HEK293 (cell line): ENCODE data around the gene CELSR1.
A peak's percentile ranks its signal among the peaks of the same experiment; 100 is the strongest.

Experiments used
- CTCF ChIA-PET: fragments of 350-600 bp; formaldehyde crosslinking; extraction: SDS; loops from one replicate; lab custom pipeline; 2021; ENCODE audit warnings: antibody characterized with exemption; lab: Yijun Ruan, JAX
- POLR2A ChIA-PET: fragments of 300-600 bp; formaldehyde crosslinking; extraction: SDS; loops from one replicate; lab custom pipeline; 2020; ENCODE audit warnings: antibody characterized with exemption, inconsistent platforms; lab: Yijun Ruan, JAX
- H3K27ac ChIP-seq: fragments of 200-500 bp; sonication (Bioruptor generic); 2 replicates; pipeline ENCODE4 v1.5.1; 2014; ENCODE audit warnings: low read depth, low read length, control low read depth, inconsistent platforms; ENCODE audit errors: extremely low read depth
- H3K36me3 ChIP-seq, 2 experiments: fragments of 200-500 bp in 1 of 2; sonication (Bioruptor generic) in 1 of 2; 1 replicate in 1 of 2; 2 replicates in 1 of 2; pipeline ENCODE4 v1.5.1; 2014 to 2017; ENCODE audit warnings: inconsistent platforms in 2 of 2, low read length in 2 of 2; ENCODE audit not compliant: control insufficient read depth in 2 of 2, insufficient read depth in 1 of 2
- H3K4me1 ChIP-seq: fragments of 200-500 bp; sonication (Bioruptor generic); 2 replicates; pipeline ENCODE4 v1.5.1; 2014; ENCODE audit warnings: mild to moderate bottlenecking, low read length, inconsistent platforms; ENCODE audit not compliant: control insufficient read depth, insufficient read depth
- H3K4me3 ChIP-seq: 2 replicates; pipeline ENCODE4 v1.5.1; 2011; ENCODE audit warnings: low read depth, mild to moderate bottlenecking, control low read depth, low read length, moderate library complexity
- H3K9me3 ChIP-seq: fragments of 200-500 bp; sonication (Bioruptor generic); 2 replicates; pipeline ENCODE4 v1.5.1; 2014; ENCODE audit warnings: low read depth, low read length, inconsistent platforms; ENCODE audit not compliant: control insufficient read depth, insufficient read depth
- EGR2 ChIP-seq: fragments of 450-650 bp; formaldehyde crosslinking; IDR thresholded peaks from 2 replicates; pipeline ENCODE4 v1.5.1; 2016; ENCODE audit warnings: low read depth, missing biosample characterization, missing genetic modification characterization
- GLI4 ChIP-seq: fragments of 450-650 bp; formaldehyde crosslinking; IDR thresholded peaks from 2 replicates; pipeline ENCODE4 v1.5.1; 2016; ENCODE audit warnings: missing biosample characterization, missing genetic modification characterization
- KLF1 ChIP-seq: fragments of 450-650 bp; formaldehyde crosslinking; IDR thresholded peaks from 2 replicates; pipeline ENCODE4 v1.5.1; 2016; ENCODE audit warnings: missing biosample characterization, missing genetic modification characterization
- KLF8 ChIP-seq: fragments of 450-650 bp; formaldehyde crosslinking; IDR thresholded peaks from 2 replicates; pipeline ENCODE4 v1.5.1; 2016; ENCODE audit warnings: missing biosample characterization, missing genetic modification characterization
- PBX3 ChIP-seq: sonication (generic); formaldehyde crosslinking; IDR thresholded peaks from 2 replicates; pipeline ENCODE4 v1.8.1; 2022; ENCODE audit warnings: mild to moderate bottlenecking, moderate library complexity, missing genetic modification reagents
- SCRT1 ChIP-seq: fragments of 450-650 bp; formaldehyde crosslinking; IDR thresholded peaks from 2 replicates; pipeline ENCODE4 v1.5.1; 2016; ENCODE audit warnings: missing biosample characterization, missing genetic modification characterization, borderline replicate concordance
- ZBTB11 ChIP-seq: fragments of 450-650 bp; formaldehyde crosslinking; conservative IDR thresholded peaks from 2 replicates; pipeline ENCODE4 v1.5.1; 2016; ENCODE audit warnings: low read depth, missing biosample characterization, missing genetic modification characterization
- ZFHX2 ChIP-seq: fragments of 450-650 bp; formaldehyde crosslinking; conservative IDR thresholded peaks from 2 replicates; pipeline ENCODE4 v1.5.1; 2016; ENCODE audit warnings: missing biosample characterization, missing genetic modification characterization
- ZFP37 ChIP-seq: fragments of 450-650 bp; formaldehyde crosslinking; IDR thresholded peaks from 2 replicates; pipeline ENCODE4 v1.5.1; 2016; ENCODE audit warnings: missing biosample characterization, missing genetic modification characterization
- ZNF10 ChIP-seq: fragments of 450-650 bp; formaldehyde crosslinking; IDR thresholded peaks from 2 replicates; pipeline ENCODE4 v1.5.1; 2017; ENCODE audit warnings: missing biosample characterization, missing genetic modification characterization
- ZNF18 ChIP-seq: fragments of 450-650 bp; formaldehyde crosslinking; IDR thresholded peaks from 2 replicates; pipeline ENCODE4 v1.5.1; 2016; ENCODE audit warnings: missing biosample characterization, missing genetic modification characterization
- ZNF19 ChIP-seq: fragments of 450-650 bp; formaldehyde crosslinking; IDR thresholded peaks from 2 replicates; pipeline ENCODE4; 2016; ENCODE audit warnings: missing biosample characterization, missing genetic modification characterization, low read depth
- ZNF239 ChIP-seq: fragments of 450-650 bp; formaldehyde crosslinking; IDR thresholded peaks from 2 replicates; pipeline ENCODE4 v1.5.1; 2016; ENCODE audit warnings: missing biosample characterization, missing genetic modification characterization
- ZNF433 ChIP-seq: fragments of 450-650 bp; formaldehyde crosslinking; IDR thresholded peaks from 2 replicates; pipeline ENCODE4 v1.5.1; 2016; ENCODE audit warnings: missing biosample characterization, missing genetic modification characterization, low read depth
- ZNF488 ChIP-seq: fragments of 450-650 bp; formaldehyde crosslinking; IDR thresholded peaks from 2 replicates; pipeline ENCODE4 v1.5.1; 2016; ENCODE audit warnings: missing biosample characterization, missing genetic modification characterization
- ZNF621 ChIP-seq: fragments of 450-650 bp; formaldehyde crosslinking; IDR thresholded peaks from 2 replicates; pipeline ENCODE4 v1.5.1; 2017; ENCODE audit warnings: missing biosample characterization, missing genetic modification characterization
- ZNF658 ChIP-seq: fragments of 450-650 bp; formaldehyde crosslinking; IDR thresholded peaks from 2 replicates; pipeline ENCODE4; 2016; ENCODE audit warnings: missing biosample characterization, missing genetic modification characterization
- ZNF670 ChIP-seq: fragments of 450-650 bp; formaldehyde crosslinking; IDR thresholded peaks from 2 replicates; pipeline ENCODE4 v1.5.1; 2016; ENCODE audit warnings: missing biosample characterization, missing genetic modification characterization, low read depth
- ZNF701 ChIP-seq: fragments of 450-650 bp; formaldehyde crosslinking; IDR thresholded peaks from 2 replicates; pipeline ENCODE4 v1.5.1; 2016; ENCODE audit warnings: missing biosample characterization, missing genetic modification characterization
- ZNF837 ChIP-seq: fragments of 450-650 bp; formaldehyde crosslinking; IDR thresholded peaks from 2 replicates; pipeline ENCODE4 v1.5.1; 2016; ENCODE audit warnings: missing biosample characterization, missing genetic modification characterization
- TF ChIP-seq, protein P1 (sequence below): fragments of 450-650 bp; formaldehyde crosslinking; optimal IDR thresholded peaks from 2 replicates; pipeline ENCODE3; 2016; ENCODE audit warnings: missing biosample characterization, mild to moderate bottlenecking, missing genetic modification characterization
- TF ChIP-seq, protein P2 (sequence below): fragments of 450-650 bp; formaldehyde crosslinking; IDR thresholded peaks from 2 replicates; pipeline ENCODE4 v1.5.1; 2016; ENCODE audit warnings: missing biosample characterization, missing genetic modification characterization
- TF ChIP-seq, protein P3 (sequence below): fragments of 450-650 bp; formaldehyde crosslinking; IDR thresholded peaks from 2 replicates; pipeline ENCODE4 v1.5.1; 2016; ENCODE audit warnings: missing biosample characterization, missing genetic modification characterization

CELSR1 gene

DNA sequence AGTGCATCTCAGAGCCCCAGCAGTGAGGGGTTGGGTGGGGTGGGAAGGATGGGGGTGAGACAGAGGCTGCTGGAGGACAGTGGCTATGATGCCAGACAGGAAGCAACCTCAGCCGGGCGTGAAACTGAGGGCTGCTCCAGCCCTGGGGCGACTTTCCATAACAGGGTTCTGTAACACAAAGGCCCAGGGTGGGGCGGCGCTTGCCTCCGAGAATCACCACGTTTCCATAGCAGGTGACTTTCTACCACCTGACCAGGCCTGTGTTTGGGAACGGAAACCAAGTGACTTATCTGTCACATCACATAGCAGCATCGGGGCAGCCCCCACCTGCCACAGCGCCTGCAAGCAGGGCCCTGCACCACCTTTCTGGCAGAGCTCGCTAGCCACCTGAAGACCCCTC lies 116.2 kb downstream of the CELSR1 start (continued):
- TF ChIP-seq ZBTB11 (no peak), ZNF670 (tag by site-specific recombination) (no peak), ZNF19 (tag by site-specific recombination) (no peak), ZNF658 (tag by site-specific recombination) (no peak), ZNF837 (no peak), ZNF433 (tag by site-specific recombination) (no peak), KLF1 (tag by site-specific recombination) (no peak), ZFHX2 (tag by site-specific recombination) (no peak), KLF8 (no peak), GLI4 (tag by site-specific recombination) (no peak), ZFP37 (no peak)

DNA sequence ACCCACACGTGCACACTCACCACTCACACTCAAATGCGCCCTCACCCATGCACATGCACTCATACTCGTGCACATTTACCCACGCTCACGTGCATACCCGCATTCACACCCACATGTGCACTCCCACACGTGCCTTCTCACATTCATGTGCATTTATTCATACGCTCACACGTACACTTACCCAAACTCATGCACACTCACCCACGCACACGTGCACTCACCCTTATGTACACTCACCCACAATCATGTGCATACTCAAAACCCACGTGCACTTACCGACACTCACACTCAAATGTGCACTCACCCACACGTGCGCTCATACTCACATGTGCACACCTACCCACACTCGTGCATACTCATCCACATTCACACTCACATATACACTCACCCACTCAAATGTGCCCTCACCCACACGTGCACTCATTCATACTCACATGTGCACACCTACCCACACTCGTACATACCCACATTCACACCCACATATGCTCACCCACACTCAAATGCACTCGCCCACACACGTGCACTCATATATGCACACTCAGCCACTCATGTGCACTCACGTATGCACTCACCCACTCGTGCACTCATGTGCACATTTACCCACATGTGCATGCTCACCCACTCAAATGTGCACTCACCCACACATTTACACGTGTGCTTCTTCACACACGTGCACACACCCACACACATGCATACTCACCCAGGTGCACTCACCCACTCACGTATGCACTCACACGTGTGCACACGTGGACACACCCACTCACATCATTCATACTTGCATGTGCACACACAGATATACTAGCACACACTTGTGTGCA lies 117.5 kb downstream of the CELSR1 start:
- no peak overlapping the region for H3K27ac ChIP-seq
- ChIA-PET POLR2A (no interaction called here), CTCF (no interaction called here)
- H3K4me1 ChIP-seq: no peaks in the 10 kb centered on the region
- H3K4me3 ChIP-seq: no peak overlapping the region
- no peaks in the 10 kb centered on the region; a peak in 1 of 3 replicates for H3K36me3 ChIP-seq
- no peak for TF ChIP-seq ZNF621 (tag by site-specific recombination)
- peak; percentile 76; the same call in 1 of the 2 replicates for TF ChIP-seq ZNF18 (tag by site-specific recombination)
- TF ChIP-seq SCRT1: no peak
- TF ChIP-seq, protein P1, sequence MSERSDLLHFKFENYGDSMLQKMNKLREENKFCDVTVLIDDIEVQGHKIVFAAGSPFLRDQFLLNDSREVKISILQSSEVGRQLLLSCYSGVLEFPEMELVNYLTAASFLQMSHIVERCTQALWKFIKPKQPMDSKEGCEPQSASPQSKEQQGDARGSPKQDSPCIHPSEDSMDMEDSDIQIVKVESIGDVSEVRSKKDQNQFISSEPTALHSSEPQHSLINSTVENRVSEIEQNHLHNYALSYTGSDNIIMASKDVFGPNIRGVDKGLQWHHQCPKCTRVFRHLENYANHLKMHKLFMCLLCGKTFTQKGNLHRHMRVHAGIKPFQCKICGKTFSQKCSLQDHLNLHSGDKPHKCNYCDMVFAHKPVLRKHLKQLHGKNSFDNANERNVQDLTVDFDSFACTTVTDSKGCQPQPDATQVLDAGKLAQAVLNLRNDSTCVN (tag by site-specific recombination): peak; percentile 38
- no peak for TF ChIP-seq PBX3 (CRISPR knock-in tag)
- TF ChIP-seq ZFHX2 (tag by site-specific recombination): peak; percentile 100
- no peak for TF ChIP-seq ZNF488 (tag by site-specific recombination)
- TF ChIP-seq, protein P2, sequence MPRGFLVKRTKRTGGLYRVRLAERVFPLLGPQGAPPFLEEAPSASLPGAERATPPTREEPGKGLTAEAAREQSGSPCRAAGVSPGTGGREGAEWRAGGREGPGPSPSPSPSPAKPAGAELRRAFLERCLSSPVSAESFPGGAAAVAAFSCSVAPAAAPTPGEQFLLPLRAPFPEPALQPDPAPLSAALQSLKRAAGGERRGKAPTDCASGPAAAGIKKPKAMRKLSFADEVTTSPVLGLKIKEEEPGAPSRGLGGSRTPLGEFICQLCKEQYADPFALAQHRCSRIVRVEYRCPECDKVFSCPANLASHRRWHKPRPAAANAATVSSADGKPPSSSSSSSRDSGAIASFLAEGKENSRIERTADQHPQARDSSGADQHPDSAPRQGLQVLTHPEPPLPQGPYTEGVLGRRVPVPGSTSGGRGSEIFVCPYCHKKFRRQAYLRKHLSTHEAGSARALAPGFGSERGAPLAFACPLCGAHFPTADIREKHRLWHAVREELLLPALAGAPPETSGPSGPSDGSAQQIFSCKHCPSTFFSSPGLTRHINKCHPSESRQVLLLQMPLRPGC (tag by site-specific recombination): no peak
- no peak for TF ChIP-seq ZNF10
- no peak for TF ChIP-seq ZNF239
- no peak for TF ChIP-seq ZNF701
- TF ChIP-seq, protein P3, sequence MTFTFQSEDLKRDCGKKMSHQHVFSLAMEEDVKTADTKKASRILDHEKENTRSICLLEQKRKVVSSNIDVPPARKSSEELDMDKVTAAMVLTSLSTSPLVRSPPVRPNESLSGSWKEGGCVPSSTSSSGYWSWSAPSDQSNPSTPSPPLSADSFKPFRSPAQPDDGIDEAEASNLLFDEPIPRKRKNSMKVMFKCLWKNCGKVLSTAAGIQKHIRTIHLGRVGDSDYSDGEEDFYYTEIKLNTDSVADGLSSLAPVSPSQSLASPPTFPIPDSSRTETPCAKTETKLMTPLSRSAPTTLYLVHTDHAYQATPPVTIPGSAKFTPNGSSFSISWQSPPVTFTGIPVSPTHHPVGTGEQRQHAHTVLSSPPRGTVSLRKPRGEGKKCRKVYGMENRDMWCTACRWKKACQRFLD (tag by site-specific recombination): no peak
- TF ChIP-seq EGR2 (tag by site-specific recombination): peak; percentile 99
- H3K9me3 ChIP-seq: no peaks in the 10 kb centered on the region
